Activated CD8-positive, alpha-beta memory T cell treated with anti-CD3 and anti-CD28 coated beads, Interleukin-2, amount 50 U/mL, for 1 hour (primary cell): ENCODE results near the gene CABP7.

Source experiments
- DNase-seq: peaks from one replicate; pipeline ENCODE4 v3.0.0-alpha.2; 2020; ENCODE audit errors: extremely low read depth

CABP7 gene

GRCh38 chr22:29702000-29702930 lies 17.5 kb upstream of the CABP7 start:
- DNase-seq, result no peak

GRCh38 chr22:29702931-29703501 lies 16.8 kb upstream of the CABP7 start:
- DNase-seq, result no peak

DNA sequence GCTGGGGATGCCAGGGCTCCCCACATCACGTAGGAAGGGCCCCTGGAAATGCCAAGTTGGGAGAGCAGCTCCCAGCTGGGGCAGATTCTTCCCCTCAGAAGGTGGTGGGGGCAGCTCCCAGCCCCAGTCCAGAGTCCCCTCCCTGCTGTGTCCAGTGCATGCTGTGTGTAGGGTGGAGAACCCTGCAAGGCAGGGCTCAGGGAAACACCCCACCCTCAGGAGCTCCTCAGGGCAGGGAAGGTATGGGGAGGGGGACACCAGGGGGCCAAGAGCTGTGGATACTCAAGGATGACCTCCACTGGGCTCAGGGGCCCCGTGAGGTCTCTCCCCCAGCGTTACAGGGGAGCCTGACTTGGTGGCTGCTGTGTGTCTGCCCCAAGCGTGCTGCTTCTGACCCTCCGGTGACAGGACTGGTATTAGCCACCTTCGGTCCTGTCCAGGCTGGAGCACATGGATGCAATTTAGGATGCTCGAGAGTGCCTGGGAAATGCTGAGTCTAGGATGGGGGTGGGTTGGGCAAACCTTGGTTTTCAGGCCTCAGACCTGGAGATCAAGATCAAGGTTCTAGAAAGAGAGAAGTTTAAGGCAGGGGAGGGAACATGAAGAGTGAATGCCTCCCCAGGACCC lies 16.1 kb upstream of the CABP7 start:
- no peak for DNase-seq

DNA sequence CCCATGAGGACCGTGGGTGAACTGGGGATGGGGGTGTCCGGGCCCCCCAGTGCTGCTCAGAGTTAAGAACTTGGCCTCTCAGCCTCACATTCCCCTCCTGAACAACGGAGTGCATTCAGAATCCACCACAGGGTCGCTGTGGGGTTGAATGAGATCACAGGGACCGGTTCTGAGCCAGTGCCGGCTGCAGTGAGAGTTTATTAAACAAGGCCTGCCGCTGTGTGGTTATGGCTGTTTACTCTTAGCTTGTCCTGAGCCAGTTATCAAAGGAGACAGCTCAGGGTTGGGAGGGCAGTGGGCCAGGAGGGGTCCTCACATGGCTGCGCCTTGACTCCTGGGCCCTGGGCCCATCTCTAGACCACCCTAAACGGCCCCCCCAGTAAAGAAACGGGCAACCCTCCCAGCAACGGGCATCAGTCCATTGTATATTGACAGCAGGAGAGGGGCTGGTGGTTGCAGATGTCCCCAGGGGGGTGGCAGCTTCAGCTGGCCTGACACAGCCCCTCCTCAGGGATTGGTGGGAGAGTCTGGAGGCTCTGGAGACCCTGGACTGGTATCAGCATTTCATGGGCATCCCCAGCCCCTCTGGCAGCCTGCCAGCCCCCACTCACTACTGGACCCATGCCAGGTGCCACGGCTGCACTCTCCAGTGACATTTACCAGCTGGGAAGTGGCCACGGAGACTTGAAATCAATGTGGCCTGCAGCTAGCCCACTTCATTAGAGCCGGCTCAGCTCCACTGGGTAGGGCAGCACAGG lies 15.1 kb upstream of the CABP7 start:
- DNase-seq, result no peak

DNA sequence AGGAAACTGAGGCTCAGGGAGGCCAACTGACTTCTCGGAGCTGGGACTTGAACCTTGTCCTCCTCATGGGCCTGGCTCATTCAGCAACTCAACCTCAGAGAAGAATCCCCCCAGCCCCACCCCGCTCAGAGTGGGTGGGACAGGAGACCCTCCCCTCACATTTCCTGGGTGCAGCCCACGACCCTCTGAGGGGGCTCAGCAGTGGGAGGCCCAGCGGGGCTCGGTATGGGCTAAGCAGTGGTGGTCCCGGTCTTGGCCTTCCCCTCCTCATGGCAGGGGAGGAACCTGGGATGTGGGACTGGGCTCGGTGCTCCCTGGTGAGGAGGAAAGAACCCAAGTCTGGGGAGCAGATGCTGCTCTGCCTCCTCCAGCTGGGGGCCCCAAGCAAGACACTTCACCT lies 14.2 kb upstream of the CABP7 start:
- DNase-seq, result no peak

DNA sequence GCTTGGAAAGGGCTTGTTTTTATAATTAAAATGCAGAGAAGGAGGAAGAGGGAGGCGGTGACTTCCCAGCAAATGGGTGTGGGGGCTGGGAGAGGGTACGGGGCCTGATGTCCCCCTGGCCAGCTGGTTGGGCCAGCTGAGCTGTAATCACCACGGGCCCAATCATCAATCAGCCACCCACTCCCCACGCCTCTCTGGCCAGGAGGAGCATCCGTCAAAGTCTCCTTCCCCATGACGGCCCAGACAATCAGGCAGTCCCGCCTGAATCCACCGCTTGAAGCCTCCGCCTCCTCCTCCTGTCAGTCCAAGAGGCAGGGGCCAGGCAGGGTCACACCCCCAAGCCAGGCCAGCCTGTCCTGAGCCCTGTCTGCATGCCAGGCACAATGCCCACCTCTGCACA lies 13.3 kb upstream of the CABP7 start:
- no peak for DNase-seq

- DNase-seq, result no peak
These were observed 12.8 kb upstream of the CABP7 start for GRCh38 chr22:29707010-29707409.

DNA sequence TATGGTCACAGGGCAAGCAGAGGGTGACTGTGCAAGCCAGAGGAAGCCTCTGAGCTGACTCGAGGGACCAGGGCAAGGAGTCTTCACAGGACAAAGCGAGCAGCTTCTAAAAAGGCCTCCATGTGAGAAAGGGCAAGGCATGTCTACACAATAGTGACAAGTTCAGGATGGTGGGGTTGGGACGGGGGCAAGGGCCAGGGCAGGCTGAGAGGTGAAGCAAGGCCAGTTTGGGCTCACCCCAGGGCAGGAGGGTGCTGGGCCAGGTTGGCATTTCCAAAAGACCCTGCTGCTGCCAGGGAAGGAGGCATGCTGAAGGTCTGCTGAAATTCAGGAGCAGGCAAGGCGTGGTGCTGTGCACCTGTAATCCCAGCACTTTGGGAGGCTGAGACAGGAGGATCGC lies 12.3 kb upstream of the CABP7 start:
- DNase-seq, result no peak

DNA sequence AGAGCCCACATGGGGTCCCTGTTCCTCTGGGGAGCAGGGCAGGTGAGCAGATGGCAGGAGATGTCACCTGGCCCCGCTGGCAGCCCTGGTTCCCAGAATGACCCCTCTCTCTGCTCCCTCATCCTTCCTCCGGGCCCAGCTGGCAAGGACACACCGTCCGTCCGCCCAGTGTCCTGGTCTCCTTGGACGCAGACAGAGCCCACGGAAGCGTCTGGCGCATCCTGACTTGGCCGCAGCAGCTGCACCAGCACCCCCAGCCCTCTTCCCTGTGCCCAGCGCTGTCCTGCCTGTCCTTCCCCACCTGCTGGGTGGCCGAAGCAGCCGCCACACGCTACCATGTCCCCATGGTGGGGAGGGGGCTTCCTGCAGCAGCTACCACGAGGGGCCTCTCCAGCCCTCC lies 9.6 kb upstream of the CABP7 start:
- no peak for DNase-seq

GRCh38 chr22:29710922-29711593 lies 8.7 kb upstream of the CABP7 start:
- DNase-seq, result no peak

GRCh38 chr22:29712119-29712518 lies 7.7 kb upstream of the CABP7 start:
- no peak for DNase-seq

DNA sequence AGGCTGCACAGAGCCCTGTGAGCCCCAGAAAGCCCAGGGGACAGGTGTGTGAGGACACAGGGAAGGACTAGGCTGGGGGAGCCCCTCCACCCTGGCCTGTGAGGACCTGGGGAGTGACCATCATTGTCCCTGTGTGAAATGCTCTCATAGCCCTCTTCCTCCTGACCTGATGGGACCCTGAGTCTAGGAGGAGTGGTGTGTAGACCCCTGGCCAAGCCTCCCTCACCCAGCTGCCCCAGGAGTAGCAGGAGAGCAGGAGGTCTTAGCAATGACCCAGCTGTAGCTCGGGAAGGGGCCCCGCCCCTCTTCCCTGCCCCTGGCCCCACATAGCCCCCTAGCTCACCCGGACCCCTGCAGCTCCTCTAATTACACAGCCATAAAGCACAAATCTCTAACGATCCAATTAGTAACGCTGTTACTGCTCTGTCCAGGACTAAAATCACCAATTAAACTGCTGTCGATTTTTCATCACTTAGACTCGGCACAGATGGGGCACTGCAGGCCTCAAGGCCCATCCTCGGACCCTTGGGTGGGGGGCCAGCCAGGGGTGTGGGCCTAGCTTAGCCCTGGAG lies 6.6 kb upstream of the CABP7 start:
- no peak for DNase-seq

GRCh38 chr22:29715240-29715639 lies 4.6 kb upstream of the CABP7 start:
- DNase-seq, result no peak

DNA sequence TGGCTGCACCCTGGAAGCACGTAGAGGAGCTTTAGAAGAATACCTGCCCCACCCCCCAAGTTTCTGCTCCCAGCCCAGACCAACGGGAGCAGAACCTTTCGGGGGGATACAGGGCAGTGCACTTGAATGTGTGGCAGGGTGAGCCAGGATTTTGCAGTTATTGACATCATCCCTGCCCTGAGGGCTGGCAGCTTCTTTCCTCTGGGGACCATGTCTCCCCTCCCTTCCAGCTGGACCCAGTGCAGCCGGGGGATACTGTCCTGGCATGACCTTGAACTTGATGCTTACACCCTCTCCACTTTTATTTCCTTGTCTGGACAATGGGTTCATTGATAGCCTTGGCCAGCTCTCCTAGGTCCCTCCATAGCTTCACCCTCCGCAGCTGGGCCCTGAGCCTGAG lies 4.1 kb upstream of the CABP7 start:
- no peak for DNase-seq

DNA sequence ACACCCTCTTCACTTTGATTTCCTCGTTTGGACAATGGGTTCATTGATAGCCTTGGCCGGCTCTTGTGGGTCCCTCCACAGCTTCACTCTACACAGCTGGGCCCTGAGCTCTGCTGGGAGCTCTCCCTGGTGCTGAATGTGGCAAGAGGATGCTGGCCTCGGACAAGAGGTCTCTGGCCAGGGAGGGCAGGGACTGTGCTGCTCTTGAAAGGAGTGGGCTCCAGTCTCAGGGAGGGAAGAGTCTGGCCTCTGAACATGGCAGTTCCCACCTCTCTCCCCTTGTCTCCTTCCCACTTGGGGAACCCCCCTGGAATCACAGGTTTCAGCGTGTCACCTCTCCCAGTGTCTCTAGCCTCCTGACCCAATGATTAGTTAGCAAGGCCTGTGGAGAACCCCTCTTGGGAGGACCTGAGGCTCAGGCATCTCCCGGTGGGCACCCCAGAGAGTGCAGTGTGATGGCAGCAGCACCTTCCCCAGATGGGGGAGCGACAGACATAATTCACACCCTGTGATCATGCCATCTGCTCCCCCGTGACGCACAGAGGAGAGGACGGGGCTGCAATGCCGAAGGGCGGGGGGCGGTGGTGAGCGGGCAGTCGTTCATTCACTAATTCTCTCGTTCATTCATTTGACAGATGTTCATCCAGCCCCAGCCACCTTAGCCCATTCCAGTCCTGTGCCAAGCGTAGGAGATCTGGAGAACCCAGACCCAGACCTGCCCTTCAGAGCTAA lies 2.8 kb upstream of the CABP7 start:
- DNase-seq, result no peak

- DNase-seq, result no peak
These were observed 2.0 kb upstream of the CABP7 start for GRCh38 chr22:29717789-29718188.

DNA sequence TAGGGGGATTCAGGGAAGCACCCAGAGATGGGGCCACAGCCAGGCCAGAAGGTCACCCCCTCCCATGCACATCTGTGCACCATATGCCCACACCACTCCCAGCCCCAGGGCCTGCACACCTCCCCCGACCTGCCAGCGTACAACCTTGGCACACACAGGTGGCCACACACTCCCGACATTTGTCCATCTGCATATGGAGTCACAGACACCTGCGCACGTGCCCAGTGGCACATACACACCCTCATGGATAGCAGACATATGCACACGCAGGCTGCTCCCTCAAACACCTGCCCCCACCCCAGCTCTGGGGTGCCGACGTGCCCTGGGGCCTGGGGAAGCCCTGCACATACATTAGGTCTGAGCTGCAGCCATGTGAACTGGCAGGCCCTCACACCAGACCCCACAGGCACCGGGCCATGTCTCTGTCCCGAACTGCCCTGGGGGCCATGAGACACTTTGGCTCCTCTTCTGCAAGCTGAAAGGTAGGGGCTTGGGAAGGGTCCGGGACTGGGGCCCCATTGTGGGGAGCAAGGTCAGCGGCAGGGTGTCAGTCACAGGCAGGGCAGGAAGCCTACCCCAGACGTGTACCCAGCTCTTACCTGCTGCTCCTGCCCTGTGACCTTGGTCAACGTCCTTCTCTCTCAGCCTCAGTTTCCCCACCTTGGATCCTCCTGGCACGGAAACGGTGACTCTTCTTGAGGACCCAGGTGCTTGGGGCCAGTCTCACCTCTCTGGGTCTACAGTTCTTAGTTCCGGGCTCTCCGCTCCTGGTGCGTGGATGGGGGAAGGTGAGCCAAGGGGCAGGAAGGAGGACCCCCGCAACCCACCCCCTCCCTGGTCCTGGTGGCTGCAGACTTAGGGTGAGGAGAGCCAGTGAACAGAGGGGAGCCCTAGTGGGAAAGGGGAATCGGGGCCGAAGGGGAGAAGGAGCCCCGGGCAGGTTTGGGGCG lies 579 bp upstream of the CABP7 start:
- DNase-seq, result no peak

DNA sequence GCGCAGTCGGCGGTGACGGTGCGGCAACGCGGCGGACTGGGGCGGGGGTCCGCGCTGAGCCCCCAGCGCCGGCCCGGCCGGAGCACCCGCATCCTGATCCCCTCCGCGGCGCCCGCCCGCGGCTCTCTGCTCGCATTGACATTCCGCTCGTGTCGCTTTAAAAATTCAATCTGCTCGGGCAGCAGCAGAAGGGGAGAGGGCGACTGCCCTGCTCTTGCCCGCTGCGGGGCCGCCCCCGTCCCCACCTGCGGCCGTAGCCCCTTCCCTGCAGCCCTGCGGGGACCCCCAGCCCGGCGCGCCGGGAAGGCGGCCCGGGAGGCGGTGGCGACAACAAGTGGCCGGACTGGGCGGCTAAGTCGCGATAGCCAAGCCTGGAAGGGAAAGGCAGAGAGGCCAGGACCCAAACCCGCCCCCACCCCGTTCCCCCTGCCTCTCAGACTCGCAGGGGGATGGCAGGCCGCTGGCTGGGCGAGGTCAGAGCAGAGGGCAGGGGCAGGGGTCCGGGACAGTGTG lies 1.1 kb downstream of the CABP7 start:
- no peak for DNase-seq

DNA sequence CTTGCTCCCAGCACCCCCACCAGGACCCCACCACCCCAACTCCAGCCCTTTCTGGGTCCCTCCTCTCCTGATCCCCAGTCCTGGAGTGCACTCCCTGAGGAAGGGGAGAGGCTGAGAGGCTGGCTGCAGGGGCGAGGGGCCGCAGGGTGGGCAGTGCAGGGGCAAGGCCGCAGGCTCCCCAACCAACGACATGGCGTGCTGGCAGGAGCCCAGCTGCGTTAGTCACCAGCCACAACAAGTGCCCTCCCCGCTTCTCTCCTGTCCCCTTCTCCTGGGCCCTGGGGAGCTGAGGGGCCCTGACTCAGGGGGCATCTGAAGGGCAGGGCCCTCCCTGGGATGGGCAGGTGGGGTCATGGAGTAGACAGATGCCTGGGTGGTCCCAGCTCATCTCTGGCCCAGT lies 2.3 kb downstream of the CABP7 start:
- DNase-seq, result no peak
